Activated CD4-positive, CD25-positive, alpha-beta regulatory T cell treated with anti-CD3 and anti-CD28 coated beads, Interleukin-2, amount 50 U/mL, for 16 hours (primary cell): Measurements from ENCODE around the gene MYOM1.

Source experiments
- DNase-seq: peaks from one replicate; pipeline ENCODE4 v3.0.0-alpha.2; 2020; ENCODE audit warnings: low read depth, low spot score

MYOM1 gene

GRCh38 chr18:3186678-3187658 lies 32.8 kb downstream of the MYOM1 start:
- no peak for DNase-seq

DNA sequence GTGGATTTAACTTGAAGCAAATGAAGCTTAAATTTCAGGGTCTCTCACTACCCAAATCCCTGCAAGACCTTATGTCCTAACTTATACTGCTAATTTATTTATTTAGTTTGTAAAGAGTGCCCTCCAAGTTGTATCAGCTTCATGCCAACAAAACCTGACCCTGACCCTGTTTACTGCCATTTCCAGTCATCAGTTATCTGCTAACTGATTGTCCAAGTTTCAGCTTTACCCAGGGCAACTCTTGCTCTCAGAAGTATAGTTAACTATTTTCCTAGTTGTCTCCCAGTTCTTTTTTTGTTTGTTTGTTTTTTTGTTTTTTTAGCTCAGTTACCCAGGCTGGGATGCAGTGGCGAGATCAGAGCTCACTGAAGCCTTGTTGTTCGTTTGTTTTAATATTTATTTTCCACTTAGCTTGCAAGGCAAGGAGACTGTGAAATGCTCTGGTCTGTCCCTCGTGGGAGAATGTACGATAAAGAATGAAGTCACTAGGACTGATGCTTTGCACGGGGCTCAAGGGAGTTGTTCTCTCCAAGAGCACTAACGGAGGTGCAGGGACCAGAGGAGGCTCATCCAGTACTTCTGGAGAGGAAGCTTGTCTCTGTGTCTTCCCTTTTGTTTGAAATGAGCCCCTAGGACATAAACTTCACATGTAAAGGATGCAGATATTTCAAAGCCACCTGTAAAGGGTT lies 35.3 kb downstream of the MYOM1 start:
- no peak for DNase-seq

DNA sequence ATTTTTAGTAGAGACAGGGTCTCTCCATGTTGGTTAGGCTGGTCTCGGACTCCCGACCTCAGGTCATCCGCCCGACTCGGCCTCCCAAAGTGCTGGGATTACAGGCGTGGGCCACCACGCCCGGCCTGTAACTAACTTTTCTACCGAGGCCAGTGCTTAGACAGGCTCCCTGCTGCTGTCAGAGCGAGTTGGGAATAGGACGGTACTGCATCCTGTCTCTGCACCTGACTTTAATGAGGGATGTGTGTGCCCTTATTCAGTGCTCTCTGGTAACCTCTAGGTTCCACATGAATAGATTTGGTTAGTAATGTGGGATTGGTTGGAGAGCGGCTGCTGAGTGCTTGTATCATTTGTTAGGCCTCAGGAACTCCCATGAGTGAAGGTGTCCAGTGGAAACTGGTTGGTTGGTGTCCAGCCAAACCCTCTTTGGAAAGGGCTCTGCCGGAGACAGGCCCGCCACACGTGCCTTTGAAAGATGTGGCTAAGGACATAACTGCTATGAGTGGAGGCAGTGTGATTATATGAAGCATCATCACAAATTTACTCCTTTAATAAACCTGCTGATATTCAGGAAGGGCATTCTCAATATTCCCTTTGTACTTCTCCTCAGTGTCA lies 36.6 kb downstream of the MYOM1 start:
- no peak for DNase-seq

DNA sequence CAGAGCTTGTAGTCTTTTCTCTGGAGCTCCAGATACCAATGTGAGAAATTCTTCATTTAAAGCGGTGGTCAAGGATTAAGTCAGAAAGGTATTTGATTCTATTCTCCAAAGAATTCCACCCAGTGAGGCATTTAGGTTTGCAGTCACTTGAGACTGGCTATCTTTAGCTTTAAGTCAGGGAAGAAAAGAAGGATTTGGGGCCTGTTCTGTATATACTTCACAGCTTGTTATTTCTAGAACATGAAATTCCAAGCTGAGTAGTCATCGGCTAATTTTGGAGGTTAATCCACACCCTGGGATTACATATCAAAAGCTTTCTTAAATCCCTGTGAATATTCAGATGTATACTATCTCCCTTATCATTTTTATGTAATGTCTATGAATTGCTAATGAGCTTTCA lies 39.4 kb downstream of the MYOM1 start:
- DNase-seq: no peak

GRCh38 chr18:3179430-3180089 lies 40.2 kb downstream of the MYOM1 start:
- DNase-seq: no peak

GRCh38 chr18:3177902-3178687 lies 41.7 kb downstream of the MYOM1 start:
- no peak for DNase-seq

GRCh38 chr18:3175195-3175758 lies 44.5 kb downstream of the MYOM1 start:
- DNase-seq: no peak

DNA sequence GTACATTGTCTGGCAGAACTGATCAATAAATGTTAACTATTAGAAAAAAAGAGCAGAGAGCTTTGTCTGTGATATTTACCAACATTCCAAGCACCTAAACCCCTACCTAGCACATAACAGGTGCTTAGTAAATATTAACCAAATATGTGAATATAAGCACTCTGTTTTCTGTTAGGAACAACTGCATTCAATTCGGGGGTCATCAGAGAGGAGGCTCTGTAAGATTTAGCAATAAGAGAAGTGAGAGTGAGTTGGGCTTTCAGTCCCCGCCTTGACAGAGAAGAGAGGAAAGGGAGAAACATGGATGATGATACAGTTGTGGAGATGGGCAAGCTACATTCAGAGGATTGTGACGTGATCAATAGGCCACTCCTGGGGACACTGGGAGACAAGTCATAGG lies 47.7 kb downstream of the MYOM1 start:
- DNase-seq: no peak

- no peak for DNase-seq
These were observed 48.1 kb downstream of the MYOM1 start for GRCh38 chr18:3171631-3172030.

- DNase-seq: no peak
These were observed 49.2 kb downstream of the MYOM1 start for GRCh38 chr18:3170441-3171161.

- DNase-seq: no peak
These were observed 55.4 kb downstream of the MYOM1 start for GRCh38 chr18:3164381-3164780.

DNA sequence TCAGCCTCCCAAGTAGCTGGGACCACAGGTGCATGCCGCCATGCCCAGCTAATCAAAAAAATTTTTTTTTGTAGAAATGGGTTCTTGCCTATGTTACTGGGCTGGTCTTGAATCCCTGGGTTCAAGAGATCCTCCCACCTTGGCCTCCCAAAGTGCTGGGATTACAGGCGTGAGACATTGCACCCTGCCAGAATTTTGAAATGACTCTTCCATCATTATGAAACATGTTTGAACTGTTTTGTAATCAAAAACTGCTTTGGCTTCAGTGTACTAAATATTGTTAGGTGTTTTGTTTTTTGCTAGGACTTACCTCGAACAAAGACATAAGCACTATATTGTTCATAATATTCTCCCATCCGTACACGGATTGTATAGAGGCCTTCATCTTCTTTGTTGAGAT lies 55.8 kb downstream of the MYOM1 start:
- DNase-seq: no peak

GRCh38 chr18:3162181-3162580 lies 57.6 kb downstream of the MYOM1 start:
- DNase-seq: no peak

DNA sequence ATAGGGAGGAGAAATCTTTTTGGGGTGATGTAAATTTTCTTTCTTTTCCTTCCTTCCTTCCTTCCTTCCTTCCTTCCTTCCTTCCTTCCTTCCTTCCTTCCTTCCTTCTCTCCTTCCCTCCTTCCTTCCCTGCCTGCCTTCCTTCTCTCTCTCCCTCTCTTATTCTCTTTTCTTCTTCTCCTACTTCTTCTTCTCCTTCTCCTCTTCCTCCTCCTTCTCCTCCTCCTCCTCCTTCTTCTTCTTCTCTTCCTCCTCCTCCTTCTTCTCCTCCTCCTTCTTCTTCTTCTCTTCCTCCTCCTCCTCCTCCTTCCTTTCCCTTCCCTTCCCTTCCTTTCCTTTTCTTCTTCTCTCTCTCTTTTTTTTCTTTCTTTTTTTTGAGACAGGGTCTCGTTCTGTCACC lies 59.9 kb downstream of the MYOM1 start:
- no peak for DNase-seq

- DNase-seq: no peak
These were observed 62.2 kb downstream of the MYOM1 start for GRCh38 chr18:3157606-3158005.

GRCh38 chr18:3157086-3157485 lies 62.7 kb downstream of the MYOM1 start:
- no peak for DNase-seq

GRCh38 chr18:3156325-3156640 lies 63.5 kb downstream of the MYOM1 start:
- DNase-seq: no peak

DNA sequence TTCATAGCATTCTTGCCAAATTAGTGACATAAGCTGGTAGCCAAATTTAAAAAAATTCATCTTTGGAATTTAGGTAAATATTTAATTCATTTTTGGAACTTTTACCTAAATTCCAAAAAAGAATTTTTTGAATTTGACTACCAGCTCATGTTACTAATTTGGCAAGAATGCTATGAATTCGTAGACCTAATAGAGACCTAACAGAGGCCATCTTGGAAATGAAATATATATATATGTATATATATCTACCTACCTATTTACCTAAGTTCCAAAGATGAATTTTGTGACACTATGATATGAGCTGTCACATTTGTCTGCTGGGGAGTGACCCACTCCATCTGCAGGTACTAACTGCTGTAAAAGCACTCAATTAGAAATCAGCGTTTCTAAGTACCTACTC lies 65.6 kb downstream of the MYOM1 start:
- no peak for DNase-seq

DNA sequence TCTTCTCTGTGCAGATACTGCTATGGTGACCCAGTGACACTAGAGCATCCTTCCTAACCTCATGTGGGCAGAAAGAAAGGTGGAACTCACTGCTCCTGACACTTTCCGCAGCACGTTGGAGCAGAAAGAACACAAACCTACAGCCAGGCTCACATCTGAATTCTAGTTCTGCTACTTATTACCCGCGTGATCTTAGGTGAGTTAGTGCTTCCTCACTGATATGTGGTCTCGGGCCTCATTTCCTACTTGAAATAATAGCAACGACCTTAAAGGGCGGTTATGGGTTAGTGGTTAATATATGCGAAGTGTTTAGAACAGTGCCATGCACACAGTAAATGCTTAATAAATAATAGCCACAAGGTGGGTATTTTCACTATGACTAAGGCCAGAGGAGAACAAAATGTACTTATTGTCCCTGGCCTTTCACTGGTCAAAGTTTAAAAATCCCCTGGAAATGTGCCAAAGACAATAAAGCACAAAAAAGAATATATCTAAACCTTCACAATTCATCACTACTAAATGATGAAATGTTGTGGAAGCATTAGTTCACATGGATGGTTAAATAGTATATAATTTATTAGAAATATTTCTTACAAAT lies 66.6 kb downstream of the MYOM1 start:
- no peak for DNase-seq

GRCh38 chr18:3152294-3152693 lies 67.5 kb downstream of the MYOM1 start:
- no peak for DNase-seq
